GM12874 (cell line): ENCODE data around the gene CD82.

ENCODE experiments used
- CTCF ChIP-seq: IDR thresholded peaks from 2 replicates; pipeline ENCODE4 v1.5.1; 2011; ENCODE audit warnings: low read depth, mild to moderate bottlenecking, control low read depth, low read length, moderate library complexity; ENCODE audit not compliant: insufficient read depth

CD82 gene

GRCh38 chr11:44583353-44583669 lies 17.8 kb downstream of the CD82 start:
- TF ChIP-seq CTCF, result no peak

GRCh38 chr11:44585421-44585820 lies 20.0 kb downstream of the CD82 start:
- TF ChIP-seq CTCF, result no peak

DNA sequence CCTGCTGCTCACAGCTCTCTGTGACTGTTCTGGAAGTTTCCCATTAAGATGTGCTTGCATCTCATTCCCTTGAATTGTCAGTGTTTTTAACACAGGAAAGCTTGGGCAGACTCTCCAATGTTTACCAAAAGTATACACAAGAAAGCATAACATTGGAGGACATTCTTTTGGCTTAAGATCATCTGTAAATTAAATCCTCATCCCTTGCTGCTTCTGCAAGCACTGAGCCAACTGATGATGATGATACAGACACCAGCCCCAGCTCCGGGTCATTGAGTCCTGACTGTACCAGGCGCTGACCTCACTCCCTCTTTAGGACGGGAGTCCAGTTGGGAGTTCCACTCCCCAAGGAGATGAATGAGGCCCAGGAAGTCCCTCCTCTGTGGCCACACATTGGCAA lies 23.8 kb downstream of the CD82 start:
- no peak for TF ChIP-seq CTCF

- TF ChIP-seq CTCF, result no peak
Measured at GRCh38 chr11:44590769-44591168, 25.3 kb downstream of the CD82 start.

DNA sequence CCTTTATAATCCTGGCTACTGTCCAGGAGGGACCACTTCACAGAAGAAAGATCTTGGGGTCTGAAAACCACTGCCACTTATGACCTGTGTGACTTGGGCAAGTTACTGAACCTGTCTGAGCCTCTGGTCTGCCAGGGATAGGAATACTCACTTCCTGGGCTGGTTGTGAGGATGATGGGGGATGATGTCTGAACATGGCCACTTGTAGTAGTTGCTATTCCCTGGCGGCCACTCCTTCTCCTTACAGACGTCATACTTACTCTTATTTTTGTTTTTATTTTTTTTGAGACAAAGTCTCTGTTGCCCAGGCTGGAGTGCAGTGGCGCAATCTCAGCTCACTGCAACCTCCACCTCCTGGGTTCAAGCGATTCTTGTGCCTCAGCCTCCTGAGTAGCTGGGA lies 26.1 kb downstream of the CD82 start:
- no peak for TF ChIP-seq CTCF

GRCh38 chr11:44592125-44592940 lies 26.9 kb downstream of the CD82 start:
- TF ChIP-seq CTCF, result no peak

DNA sequence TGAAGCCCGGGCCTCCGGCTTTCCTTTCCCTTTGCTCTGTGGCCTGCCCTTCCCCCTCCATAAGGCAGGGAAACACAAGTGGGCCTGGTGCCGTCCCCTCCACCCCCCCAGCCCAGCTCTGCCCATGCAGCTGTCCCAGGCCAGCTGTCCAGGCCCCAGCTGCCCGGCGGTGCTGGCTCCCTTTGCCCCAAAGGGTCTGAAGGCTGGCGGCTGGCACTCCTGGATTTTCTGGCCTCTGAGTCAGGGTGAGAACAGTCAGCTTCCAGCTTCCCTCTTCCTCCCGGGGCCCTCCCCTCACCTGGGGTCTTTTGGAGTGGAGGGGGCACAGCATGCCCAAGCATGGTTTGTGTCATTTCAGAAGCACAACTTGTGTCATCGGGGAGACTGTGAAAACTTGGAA lies 27.8 kb downstream of the CD82 start:
- no peak for TF ChIP-seq CTCF
